Hair follicle dermal papilla cell (primary cell): ENCODE results near the gene C12orf60. TPM values are rescaled to one million over a fixed set of nuclear protein-coding genes. Genes with fewer than 3 reads are reported as not detected.

ENCODE experiments used
- total RNA-seq: library from RNA; depleted of rRNA; stranded (reverse); fragments of >200 nt; gene quantifications from 2 replicates; pipeline ENCODE4 v1.2.3, GENCODE V29; 2012

The C12orf60 gene
- 0.49 and 0.65 TPM in 2 replicates for total RNA-seq

DNA sequence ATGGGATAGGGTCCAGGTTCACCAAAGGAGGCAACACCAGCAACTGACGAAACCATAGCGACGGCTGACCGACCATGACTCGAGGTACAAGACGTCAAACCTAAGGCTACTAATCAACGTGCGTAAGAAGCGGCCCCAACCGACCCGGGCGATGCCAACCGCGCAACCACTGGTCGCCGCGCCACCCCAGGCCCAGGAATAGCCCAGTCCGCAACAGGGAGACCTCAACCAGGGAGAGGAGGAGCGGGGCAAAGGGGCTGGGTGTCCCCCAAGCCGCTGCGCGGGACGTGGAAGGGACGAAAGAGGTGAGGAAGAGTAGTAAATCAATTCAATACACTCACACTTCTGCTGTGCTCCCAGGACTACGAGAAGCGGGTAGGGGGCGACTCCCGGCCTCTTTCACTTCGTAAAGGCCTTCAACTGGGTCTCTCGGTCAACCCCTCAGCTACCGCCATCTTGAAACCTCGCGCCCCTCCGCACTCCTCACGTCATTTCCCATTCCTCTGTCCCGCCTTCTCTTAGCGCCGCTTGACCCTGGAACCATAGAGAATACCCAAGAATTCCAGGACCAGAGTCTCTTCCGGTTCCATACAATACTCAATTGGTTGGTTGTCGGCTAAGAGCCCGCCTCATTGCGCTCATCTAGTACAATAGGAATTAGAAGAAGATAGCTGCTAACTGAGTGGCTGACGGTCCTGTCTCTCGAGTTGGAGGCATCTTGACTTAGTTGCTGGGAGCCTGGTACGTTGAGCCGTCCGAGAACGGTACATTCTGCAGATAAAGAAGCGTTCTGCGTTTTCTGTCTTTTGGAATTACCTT is at the start of gene C12orf60, which contains the start of gene WBP11:
C12orf60 (plus strand) TSS at position 660 of the 819 bp plus-strand sequence. CDS start 19,266 bp downstream, outside the sequence.
WBP11 (minus strand) TSS at position 468 of the 819 bp plus-strand sequence. CDS start 2,095 bp downstream, outside the sequence.

GRCh38 chr12:14814014-14814413 is 10.5 kb downstream of the C12orf60 start, which contains the start of gene SMCO3:
TSS of gene SMCO3 (minus strand) at chr12:14814182. CDS start at chr12:14806680, 7,502 bp downstream.

DNA sequence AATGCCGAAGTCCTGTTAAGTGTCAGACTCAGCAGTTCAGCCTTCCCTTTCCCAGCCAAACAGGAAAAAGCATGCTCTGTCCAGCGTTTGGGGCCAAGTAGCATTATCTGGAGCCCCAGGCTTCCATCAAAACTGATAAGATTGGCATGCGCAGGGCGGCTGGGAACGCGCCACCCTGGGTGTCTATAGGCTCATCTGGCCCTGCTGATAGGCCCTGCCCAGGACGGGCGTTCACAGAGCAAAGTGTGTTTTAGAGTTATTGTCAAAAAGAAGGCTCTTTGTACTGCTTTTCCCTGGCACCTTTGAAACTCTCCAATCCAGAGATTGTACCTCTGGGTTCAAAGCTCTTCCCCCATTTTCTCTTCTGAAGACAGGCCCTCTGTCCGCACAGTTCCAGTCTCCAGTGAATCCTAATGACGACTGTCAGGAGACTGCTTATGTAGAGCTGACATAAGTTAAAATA is 40.0 kb downstream of the C12orf60 start, which contains the start of gene ART4:
ART4 (minus strand) TSS at position 102 of the 463 bp plus-strand sequence. CDS start 413 bp downstream, outside the sequence.

Other genes starting within 250 kb of the C12orf60 start
- 1.9 and 3.1 TPM in 2 replicates for gene PLBD1, start 235.8 kb upstream of the C12orf60 start, total RNA-seq
- not detected in 2 replicates for gene GUCY2C, start 107.1 kb upstream of the C12orf60 start, total RNA-seq
- 10.0 and 12.3 TPM in 2 replicates for gene WBP11, start 192 bp upstream of the C12orf60 start, total RNA-seq
- gene SMCO3, start 10.5 kb downstream of the C12orf60 start, total RNA-seq, result not detected in 2 replicates
- not detected in 2 replicates for gene ART4, start 39.9 kb downstream of the C12orf60 start, total RNA-seq
- gene MGP, start 82.2 kb downstream of the C12orf60 start, total RNA-seq, result 0.85 TPM in 1 of 2 replicates, not detected in the other
- gene ERP27, start 134.9 kb downstream of the C12orf60 start, total RNA-seq, result not detected in 2 replicates
- 3.2 and 10.2 TPM in 2 replicates for gene ARHGDIB, start 157.9 kb downstream of the C12orf60 start, total RNA-seq
- not detected in 2 replicates for gene PDE6H, start 169.4 kb downstream of the C12orf60 start, total RNA-seq